ENCODE data around the gene CHST8.

Gene CHST8

DNA sequence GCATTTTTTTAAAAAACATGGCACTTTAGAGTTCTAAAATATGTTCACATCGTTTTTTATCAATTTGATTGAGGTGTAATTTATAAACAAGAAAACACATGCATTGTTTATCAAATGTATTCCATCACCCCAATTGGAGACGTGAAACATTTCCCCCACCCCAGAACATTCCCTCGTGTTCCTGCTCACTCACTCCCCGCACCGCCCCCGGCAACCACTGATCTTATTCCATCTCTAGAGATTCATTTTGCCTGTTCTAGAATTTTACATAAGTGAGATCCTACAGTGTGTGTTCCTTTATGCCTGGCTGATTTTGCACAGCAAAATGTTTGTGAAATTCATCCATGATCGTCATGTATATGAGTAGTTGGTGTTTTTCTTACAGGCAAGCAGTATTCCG is 124.4 kb downstream of the CHST8 start:
- no peaks in the 10 kb centered on the region for H3K36me3 ChIP-seq (ENCODE audit: control insufficient read depth, insufficient read depth, low read length)
- H3K27me3 ChIP-seq (replicated peaks; ENCODE audit: control insufficient read depth, insufficient read depth, low read length): no peaks in the 10 kb centered on the region; the same call in 1 of the 2 replicates
- no peak for DNase-seq (ENCODE audit: extremely low read depth, insufficient read length)
- TF ChIP-seq, protein P1, sequence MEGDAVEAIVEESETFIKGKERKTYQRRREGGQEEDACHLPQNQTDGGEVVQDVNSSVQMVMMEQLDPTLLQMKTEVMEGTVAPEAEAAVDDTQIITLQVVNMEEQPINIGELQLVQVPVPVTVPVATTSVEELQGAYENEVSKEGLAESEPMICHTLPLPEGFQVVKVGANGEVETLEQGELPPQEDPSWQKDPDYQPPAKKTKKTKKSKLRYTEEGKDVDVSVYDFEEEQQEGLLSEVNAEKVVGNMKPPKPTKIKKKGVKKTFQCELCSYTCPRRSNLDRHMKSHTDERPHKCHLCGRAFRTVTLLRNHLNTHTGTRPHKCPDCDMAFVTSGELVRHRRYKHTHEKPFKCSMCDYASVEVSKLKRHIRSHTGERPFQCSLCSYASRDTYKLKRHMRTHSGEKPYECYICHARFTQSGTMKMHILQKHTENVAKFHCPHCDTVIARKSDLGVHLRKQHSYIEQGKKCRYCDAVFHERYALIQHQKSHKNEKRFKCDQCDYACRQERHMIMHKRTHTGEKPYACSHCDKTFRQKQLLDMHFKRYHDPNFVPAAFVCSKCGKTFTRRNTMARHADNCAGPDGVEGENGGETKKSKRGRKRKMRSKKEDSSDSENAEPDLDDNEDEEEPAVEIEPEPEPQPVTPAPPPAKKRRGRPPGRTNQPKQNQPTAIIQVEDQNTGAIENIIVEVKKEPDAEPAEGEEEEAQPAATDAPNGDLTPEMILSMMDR (IDR thresholded peaks at IDR 0.05; ENCODE audit: insufficient read depth, low read length, poor library complexity, severe bottlenecking): no peak
- H3K4me3 ChIP-seq (replicated peaks; ENCODE audit: low read depth, low read length): no peak overlapping the region

DNA sequence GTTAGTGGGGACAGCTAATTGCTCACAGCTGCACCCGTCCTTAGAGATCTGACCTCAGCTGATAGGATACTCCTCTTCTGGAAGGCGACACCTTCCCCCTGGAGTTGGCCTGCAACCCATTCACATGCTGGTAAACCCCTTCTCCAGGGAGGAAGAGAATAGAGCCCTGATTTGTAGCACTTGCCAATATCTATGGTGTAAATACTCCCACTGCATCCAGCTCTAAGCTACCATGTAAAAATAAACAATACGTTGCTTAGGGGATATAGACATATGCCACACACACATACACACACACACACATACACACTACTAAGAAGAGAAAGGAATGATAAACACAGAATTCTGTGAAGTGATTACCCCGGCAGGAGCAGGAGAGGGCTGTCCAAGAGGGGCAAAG is 125.5 kb downstream of the CHST8 start:
- no peaks in the 10 kb centered on the region for H3K36me3 ChIP-seq (ENCODE audit: control insufficient read depth, insufficient read depth, low read length)
- no peak for DNase-seq (ENCODE audit: extremely low read depth, insufficient read length)
- H3K27me3 ChIP-seq (replicated peaks; ENCODE audit: control insufficient read depth, insufficient read depth, low read length): no peaks in the 10 kb centered on the region; the same call in 1 of the 2 replicates
- TF ChIP-seq, protein P1 (IDR thresholded peaks at IDR 0.05; ENCODE audit: insufficient read depth, low read length, poor library complexity, severe bottlenecking): no peak
- H3K4me3 ChIP-seq (replicated peaks; ENCODE audit: low read depth, low read length): no peak overlapping the region

DNA sequence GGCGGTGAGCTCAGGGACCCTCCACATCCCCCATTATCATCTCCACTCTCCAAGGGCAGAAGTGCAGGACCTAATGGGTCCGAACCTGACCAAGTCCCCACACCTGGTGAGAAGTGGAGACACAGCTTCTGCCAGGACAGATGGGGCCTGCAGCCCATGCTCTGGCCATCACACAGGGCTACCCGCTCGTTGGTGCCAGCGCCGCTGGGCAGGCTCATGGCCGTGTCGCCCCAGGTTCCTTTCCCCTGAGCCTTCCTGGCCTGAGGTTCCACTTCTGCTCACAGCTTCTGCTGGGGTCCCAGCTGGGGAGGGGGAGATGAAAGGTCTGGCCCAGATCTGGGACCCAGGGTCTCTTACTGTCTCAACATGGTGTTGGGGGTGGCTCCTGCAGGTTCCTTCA is 126.5 kb downstream of the CHST8 start:
- Histone ChIP-seq H3K4me3 (replicated peaks; ENCODE audit: low read depth, low read length) (no peak overlapping the region), H3K27me3 (replicated peaks; ENCODE audit: control insufficient read depth, insufficient read depth, low read length) (no peaks in the 10 kb centered on the region; the same call in 1 of the 2 replicates), H3K36me3 (ENCODE audit: control insufficient read depth, insufficient read depth, low read length) (no peaks in the 10 kb centered on the region)
- DNase-seq (ENCODE audit: extremely low read depth, insufficient read length): no peak
- TF ChIP-seq, protein P1 (IDR thresholded peaks at IDR 0.05; ENCODE audit: insufficient read depth, low read length, poor library complexity, severe bottlenecking): no peak

DNA sequence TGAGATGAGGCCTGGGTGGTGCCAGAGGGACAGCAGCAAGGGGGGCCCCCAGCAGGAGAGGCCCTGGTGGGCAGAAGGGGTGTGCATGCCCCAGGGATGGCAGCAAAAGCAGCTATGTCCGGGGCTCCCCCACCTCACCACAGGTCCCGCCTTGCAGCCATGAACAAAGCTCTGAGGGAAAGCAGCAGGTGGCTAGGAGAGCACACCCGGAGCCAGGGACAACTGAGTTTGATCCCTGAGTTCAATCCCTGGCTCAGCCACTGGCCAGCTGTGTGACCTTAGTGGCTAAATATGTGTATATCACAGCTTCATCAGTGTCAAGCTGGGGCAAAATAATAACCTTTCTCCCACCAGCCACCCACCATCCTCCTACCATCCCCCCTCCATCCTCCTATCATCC is 127.3 kb downstream of the CHST8 start:
- no peak overlapping the region for H3K4me3 ChIP-seq (replicated peaks; ENCODE audit: low read depth, low read length)
- TF ChIP-seq, protein P1 (IDR thresholded peaks at IDR 0.05; ENCODE audit: insufficient read depth, low read length, poor library complexity, severe bottlenecking): no peak
- H3K27me3 ChIP-seq (replicated peaks; ENCODE audit: control insufficient read depth, insufficient read depth, low read length): no peaks in the 10 kb centered on the region; the same call in 1 of the 2 replicates
- DNase-seq (ENCODE audit: extremely low read depth, insufficient read length): no peak
- no peaks in the 10 kb centered on the region for H3K36me3 ChIP-seq (ENCODE audit: control insufficient read depth, insufficient read depth, low read length)

DNA sequence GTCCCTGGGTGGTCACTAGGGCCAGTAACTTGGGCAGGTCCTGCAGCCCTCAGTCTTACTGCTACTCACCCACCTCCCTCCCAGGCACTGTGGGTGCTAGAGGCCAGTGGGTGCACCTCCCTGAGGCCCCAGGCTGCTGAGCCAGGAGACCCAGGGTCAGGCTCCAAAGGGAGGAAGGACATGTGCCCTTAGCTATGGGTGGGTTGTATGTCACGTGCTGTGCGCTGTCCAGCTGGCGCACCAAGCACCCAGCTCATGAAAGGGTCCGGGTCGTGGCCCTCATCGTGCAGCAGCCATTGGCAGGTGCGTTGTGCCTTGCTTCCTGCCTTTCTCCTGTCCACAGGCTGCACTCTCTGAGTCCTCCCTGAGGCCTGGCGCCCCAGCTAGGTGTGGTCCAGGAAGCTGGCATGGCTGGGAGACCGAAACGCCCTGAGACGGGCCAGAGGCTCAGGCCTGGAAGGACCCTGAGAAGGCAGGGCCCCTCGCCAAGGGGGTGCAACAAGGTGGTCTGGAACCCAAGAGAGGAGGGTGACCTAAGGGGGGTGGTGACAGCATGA is 127.9 kb downstream of the CHST8 start:
- Histone ChIP-seq H3K27me3 (replicated peaks; ENCODE audit: control insufficient read depth, insufficient read depth, low read length) (no peaks in the 10 kb centered on the region; the same call in 1 of the 2 replicates), H3K36me3 (ENCODE audit: control insufficient read depth, insufficient read depth, low read length) (no peaks in the 10 kb centered on the region), H3K4me3 (replicated peaks; ENCODE audit: low read depth, low read length) (no peak overlapping the region)
- no peak for DNase-seq (ENCODE audit: extremely low read depth, insufficient read length)
- TF ChIP-seq, protein P1 (IDR thresholded peaks at IDR 0.05; ENCODE audit: insufficient read depth, low read length, poor library complexity, severe bottlenecking): no peak

Measured in GM06990 (cell line).